IMR-90 (cell line): Measurements from ENCODE around the gene SHC1. TPM values are rescaled to one million over a fixed set of nuclear protein-coding genes. Genes with fewer than 3 reads are reported as not detected.

ENCODE experiments used
- ATAC-seq: fragments of 200-7000 bp; cut with Tn5 transposase; 2 replicates; pipeline ENCODE4 v1.9.1; 2020; ENCODE audit warnings: low read depth, mild to moderate bottlenecking, moderate library complexity
- BruUV-seq: library from RNA; stranded (reverse); fragments of 400-500 nt; replicated peaks from 2 replicates; lab custom pipeline; 2021; lab: Mats Ljungman, UMichigan
- CTCF ChIA-PET: fragments of 300-600 bp; formaldehyde crosslinking; extraction: SDS; loops from one replicate; lab custom pipeline; 2021; ENCODE audit warnings: antibody characterized with exemption; lab: Yijun Ruan, JAX
- POLR2A ChIA-PET: fragments of 300-600 bp; sonication (Branson Sonifier 250); formaldehyde crosslinking; loops from one replicate; lab custom pipeline; 2022; ENCODE audit warnings: antibody characterized with exemption; ENCODE audit not compliant: unreplicated experiment; lab: Charles Lee
- DNase-seq: peaks from one replicate; pipeline ENCODE4 v3.0.0; 2013
- H2AFZ ChIP-seq: replicated peaks from 2 replicates; pipeline ENCODE3; 2013; ENCODE audit warnings: low read length, mild to moderate bottlenecking; ENCODE audit not compliant: poor library complexity
- H2AK5ac ChIP-seq: 2 replicates; pipeline ENCODE4 v1.6.1; 2013; ENCODE audit warnings: low read depth, low read length, inconsistent platforms
- H2AK9ac ChIP-seq: replicated peaks from 2 replicates; pipeline ENCODE3; 2013; ENCODE audit warnings: mild to moderate bottlenecking, low read depth, low read length, moderate library complexity; ENCODE audit not compliant: poor library complexity
- H2BK120ac ChIP-seq: 2 replicates; pipeline ENCODE4 v1.6.1; 2013; ENCODE audit warnings: low read depth, low read length, inconsistent platforms
- H2BK15ac ChIP-seq: 3 replicates; pipeline ENCODE4 v1.6.1; 2013; ENCODE audit warnings: low read depth, low read length, inconsistent platforms
- H2BK20ac ChIP-seq: 2 replicates; pipeline ENCODE4 v1.6.1; 2013; ENCODE audit warnings: low read depth, mild to moderate bottlenecking, inconsistent platforms, low read length, moderate library complexity
- H2BK5ac ChIP-seq: 2 replicates; pipeline ENCODE4 v1.6.1; 2013; ENCODE audit warnings: mild to moderate bottlenecking, low read depth, low read length, inconsistent platforms; ENCODE audit not compliant: poor library complexity, severe bottlenecking
- H3K14ac ChIP-seq: replicated peaks from 2 replicates; pipeline ENCODE4 v1.6.1; 2013; ENCODE audit warnings: low read depth, low read length, inconsistent platforms
- H3K18ac ChIP-seq: 2 replicates; pipeline ENCODE4 v1.6.1; 2013; ENCODE audit warnings: low read depth, low read length, control low read depth
- H3K23ac ChIP-seq: 2 replicates; pipeline ENCODE4 v1.6.1; 2013; ENCODE audit warnings: low read depth, low read length, inconsistent platforms
- H3K27ac ChIP-seq: 2 replicates; pipeline ENCODE4 v1.5.1; 2013; ENCODE audit warnings: mild to moderate bottlenecking, control low read depth, low read length; ENCODE audit not compliant: insufficient read depth
- H3K27me3 ChIP-seq: 2 replicates; pipeline ENCODE4 v1.6.1; 2013; ENCODE audit warnings: low read length; ENCODE audit not compliant: control insufficient read depth, insufficient read depth
- H3K36me3 ChIP-seq: 2 replicates; pipeline ENCODE4 v1.6.1; 2013; ENCODE audit warnings: low read length, mixed read lengths; ENCODE audit not compliant: control insufficient read depth, insufficient read depth
- H3K4ac ChIP-seq: 2 replicates; pipeline ENCODE4 v1.6.1; 2013; ENCODE audit warnings: low read depth, low read length, inconsistent platforms
- H3K4me1 ChIP-seq: 2 replicates; pipeline ENCODE4 v1.6.1; 2013; ENCODE audit warnings: low read length, mixed read lengths; ENCODE audit not compliant: control insufficient read depth, insufficient read depth
- H3K4me2 ChIP-seq: 2 replicates; pipeline ENCODE4 v1.6.1; 2013; ENCODE audit warnings: low read depth, mild to moderate bottlenecking, control low read depth, low read length, moderate library complexity
- H3K4me3 ChIP-seq: 2 replicates; pipeline ENCODE4 v1.5.1; 2013; ENCODE audit warnings: low read depth, mild to moderate bottlenecking, control low read depth, low read length, moderate library complexity; ENCODE audit not compliant: insufficient read depth
- H3K56ac ChIP-seq: 2 replicates; pipeline ENCODE4 v1.6.1; 2013; ENCODE audit warnings: low read length, inconsistent platforms; ENCODE audit not compliant: insufficient read depth; ENCODE audit errors: extremely low read depth
- H3K79me1 ChIP-seq, 2 experiments: 2 replicates each; pipeline ENCODE4 v1.6.1; 2013; ENCODE audit warnings: low read length in 2 of 2, inconsistent platforms in 1 of 2, low read depth in 1 of 2
- H3K9ac ChIP-seq: 2 replicates; pipeline ENCODE4 v1.6.1; 2013; ENCODE audit warnings: low read depth, low read length, control low read depth
- H3K9me1 ChIP-seq: 2 replicates; pipeline ENCODE4 v1.6.1; 2013; ENCODE audit warnings: low read length, inconsistent platforms; ENCODE audit not compliant: insufficient read depth
- H3K9me3 ChIP-seq: 2 replicates; pipeline ENCODE4 v1.6.1; 2013; ENCODE audit warnings: low read length; ENCODE audit not compliant: control insufficient read depth, insufficient read depth
- H4K20me1 ChIP-seq: 2 replicates; pipeline ENCODE4 v1.6.1; 2013; ENCODE audit warnings: low read length, inconsistent platforms; ENCODE audit not compliant: insufficient read depth
- H4K5ac ChIP-seq: 2 replicates; pipeline ENCODE4 v1.6.1; 2013; ENCODE audit warnings: mild to moderate bottlenecking, low read depth, low read length, control low read depth
- H4K8ac ChIP-seq, 2 experiments: 2 replicates each; pipeline ENCODE4 v1.6.1; 2013; ENCODE audit warnings: low read depth in 2 of 2, low read length in 2 of 2, control low read depth in 1 of 2, inconsistent platforms in 1 of 2
- H4K91ac ChIP-seq: 2 replicates; pipeline ENCODE4 v1.6.1; 2013; ENCODE audit warnings: low read depth, low read length, inconsistent platforms; ENCODE audit not compliant: insufficient read depth
- RAD21 ChIP-seq: IDR thresholded peaks from 2 replicates; pipeline ENCODE4 v1.6.1; 2012; ENCODE audit warnings: low read length, improper control_type of control experiment
- WGBS, 2 experiments: methylation state at CpG; one replicate each; pipeline versions ENCODE4 v1.1.5 to v1.1.7; 2013; ENCODE audit warnings: missing lambda C conversion rate in 2 of 2; ENCODE audit not compliant: insufficient read length in 1 of 2; ENCODE audit errors: extremely low coverage in 2 of 2; 5-methylcytosine and 5-hydroxymethylcytosine counted together
- dilution Hi-C: fragments of 300-500 bp; cut with HindIII; formaldehyde crosslinking; loops from one replicate; pipeline ENCODE4 v1.14.3; 2018; ENCODE audit warnings: low sequenced_read_pairs; ENCODE audit not compliant: unreplicated experiment
- in situ Hi-C: fragments of 300-500 bp; cut with MboI; formaldehyde crosslinking; loops from 3 replicates; pipeline ENCODE4 v1.14.3; 2019; ENCODE audit warnings: low sequenced_read_pairs, inconsistent platforms, mixed read lengths
- intact Hi-C: fragments of 100-400 bp; cut with micrococcal nuclease; formaldehyde crosslinking; loops from 2 replicates; pipeline ENCODE4 v1.10.0; 2022
- polyA plus RNA-seq, 3 experiments: library from polyadenylated mRNA; depleted of rRNA; stranded (reverse); fragments of >200 nt; gene quantifications; 2 replicates each; pipeline ENCODE4 v1.2.3, GENCODE V29; 2012; ENCODE audit warnings: low replicate concordance in 1 of 3
- total RNA-seq: library from RNA; depleted of rRNA; stranded (reverse); fragments of >200 nt; gene quantifications from 2 replicates; pipeline ENCODE4 v1.2.3, GENCODE V29; 2012

Gene SHC1
- total and polyA plus RNA-seq, 2 of the 4 experiments (the other 2 are of a cell fraction): 352 to 355 TPM

DNA sequence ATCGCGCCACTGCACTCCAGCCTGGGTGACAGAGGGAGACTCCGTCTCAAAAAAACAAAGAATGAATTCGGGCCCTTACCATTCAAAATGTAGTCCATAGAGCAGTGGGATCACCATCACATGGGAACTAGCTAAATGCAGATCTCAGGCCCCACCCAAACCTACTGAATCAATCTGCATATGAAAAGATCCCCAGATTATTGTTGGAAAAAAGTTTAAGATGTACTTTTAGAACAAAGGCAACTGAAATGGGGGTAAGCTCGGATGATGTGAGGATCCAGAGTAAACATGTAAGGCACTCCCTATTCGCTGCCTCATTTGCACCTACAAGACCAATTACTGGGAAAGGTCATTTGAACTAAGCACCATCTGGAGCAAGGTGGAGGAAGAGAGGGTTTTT is 11.8 kb upstream of the SHC1 start:
- Histone ChIP-seq H3K27me3 (no peaks in the 10 kb centered on the region), H4K5ac (no peak overlapping the region), H2BK15ac (no peak overlapping the region; the same call in 2 of the 3 replicates), H2AFZ (no peak overlapping the region), H2BK120ac (no peak overlapping the region), H3K14ac (no peak overlapping the region), H2BK5ac (no peak overlapping the region), H3K9me1 (no peaks in the 10 kb centered on the region), H4K20me1 (no peaks in the 10 kb centered on the region), H3K4me2 (peak overlapping the region; percentile 87; the same call in 1 of the 2 replicates), H3K4me1 (peaks cover 3% of the 10 kb centered on the region), H3K18ac (no peak overlapping the region), H3K9me3 (no peaks in the 10 kb centered on the region), H3K27ac (no peak overlapping the region), H4K91ac (no peak overlapping the region), H3K9ac (peak overlapping the region; percentile 61; the same call in 1 of the 2 replicates), H2AK9ac (no peak overlapping the region), H3K36me3 (peaks cover under 1% of the 10 kb centered on the region; the same call in 1 of the 2 replicates), H4K8ac (peak overlapping the region; percentile 65 to 85), H2BK20ac (no peak overlapping the region), H3K79me1 (peaks cover 9 to 44% of the 10 kb centered on the region in 2 experiments; a peak in 3 of 4 replicates), H2AK5ac (0 out of 2 replicates have a peak overlapping the region, but pooled peaks have one; percentile 57), H3K23ac (no peak overlapping the region), H3K56ac (no peak overlapping the region), H3K4me3 (peak overlapping the region; percentile 53; the same call in 1 of the 2 replicates), H3K4ac (no peak overlapping the region)
- CTCF ChIA-PET: interaction anchor here (1.8 kb wide), 1 partner anchor 11 kb away, joined by 5 read pairs; the partner anchor contains the start of gene SHC1
- dilution Hi-C loops (no loop called here), intact Hi-C loops (no loop called here), in situ Hi-C loops (no loop called here)
- TF ChIP-seq RAD21: no peak
- POLR2A ChIA-PET: no interaction called here
- BruUV-seq: no TSS peak
- ATAC-seq: no peak
- no CpG with 5 or more reads among the region's 6 CpGs for WGBS, 2 experiments
- no peak for DNase-seq
